Activated T-helper 17 cell treated with anti-CD3 and anti-CD28 coated beads, Interleukin-2, amount 50 U/mL, for 72 hours (primary cell): ENCODE data around the gene PRMT5. TPM values are rescaled to one million over a fixed set of nuclear protein-coding genes. Genes with fewer than 3 reads are reported as not detected.

Source experiments
- ATAC-seq: fragments of 150-1000 bp; cut with Tn5 transposase; replicated peaks from 2 replicates; pipeline ENCODE4 v1.10.0; 2021; ENCODE audit warnings: mild to moderate bottlenecking, moderate library complexity
- H3K27ac Mint-ChIP-seq: one replicate; pipeline ENCODE4 v1.8.0; 2022; ENCODE audit warnings: mixed read lengths
- H3K27me3 Mint-ChIP-seq: one replicate; pipeline ENCODE4 v1.8.0; 2022; ENCODE audit warnings: mixed read lengths
- H3K36me3 Mint-ChIP-seq: one replicate; pipeline ENCODE4 v1.8.0; 2022; ENCODE audit warnings: low read depth, mild to moderate bottlenecking, mixed read lengths
- H3K4me1 Mint-ChIP-seq: one replicate; pipeline ENCODE4 v1.8.0; 2022; ENCODE audit warnings: mixed read lengths
- H3K4me3 Mint-ChIP-seq: one replicate; pipeline ENCODE4 v1.8.0; 2022; ENCODE audit warnings: mild to moderate bottlenecking, mixed read lengths
- H3K9me3 Mint-ChIP-seq: one replicate; pipeline ENCODE4 v1.8.0; 2022; ENCODE audit warnings: mixed read lengths
- total RNA-seq, 2 donors: library from RNA; stranded (reverse); gene quantifications; one replicate each; pipeline ENCODE4 v1.2.3, GENCODE V29; 2022

Gene PRMT5
- total RNA-seq, 2 donors from 2014 or later, result 61.7 to 127 TPM

GRCh38 chr14:22896356-22896755 lies 32.8 kb downstream of the PRMT5 start:
- H3K27ac Mint-ChIP-seq, result no peak overlapping the region
- no peak overlapping the region for H3K4me3 Mint-ChIP-seq
- no peaks in the 10 kb centered on the region for H3K27me3 Mint-ChIP-seq
- H3K9me3 Mint-ChIP-seq, result no peaks in the 10 kb centered on the region
- peaks cover 19% of the 10 kb centered on the region for H3K36me3 Mint-ChIP-seq
- H3K4me1 Mint-ChIP-seq, result peaks cover 11% of the 10 kb centered on the region
- no peak for ATAC-seq

GRCh38 chr14:22895402-22895801 lies 33.8 kb downstream of the PRMT5 start:
- Mint-ChIP-seq H3K9me3 (no peaks in the 10 kb centered on the region), H3K36me3 (peaks cover 10% of the 10 kb centered on the region), H3K27me3 (no peaks in the 10 kb centered on the region), H3K27ac (no peak overlapping the region), H3K4me1 (peaks cover 11% of the 10 kb centered on the region), H3K4me3 (no peak overlapping the region)
- ATAC-seq, result no peak

GRCh38 chr14:22893706-22894105 lies 35.5 kb downstream of the PRMT5 start:
- no peaks in the 10 kb centered on the region for H3K27me3 Mint-ChIP-seq
- H3K9me3 Mint-ChIP-seq, result no peaks in the 10 kb centered on the region
- no peak overlapping the region for H3K4me3 Mint-ChIP-seq
- peaks cover 15% of the 10 kb centered on the region for H3K4me1 Mint-ChIP-seq
- peaks cover 5% of the 10 kb centered on the region for H3K36me3 Mint-ChIP-seq
- ATAC-seq, result no peak
- H3K27ac Mint-ChIP-seq, result no peak overlapping the region

GRCh38 chr14:22892488-22892887 lies 36.7 kb downstream of the PRMT5 start:
- no peaks in the 10 kb centered on the region for H3K9me3 Mint-ChIP-seq
- no peak overlapping the region for H3K4me3 Mint-ChIP-seq
- H3K4me1 Mint-ChIP-seq, result peaks cover 10% of the 10 kb centered on the region
- no peaks in the 10 kb centered on the region for H3K36me3 Mint-ChIP-seq
- no peak overlapping the region for H3K27ac Mint-ChIP-seq
- H3K27me3 Mint-ChIP-seq, result no peaks in the 10 kb centered on the region
- ATAC-seq, result no peak

- Mint-ChIP-seq H3K4me3 (no peak overlapping the region), H3K27me3 (no peaks in the 10 kb centered on the region), H3K9me3 (no peaks in the 10 kb centered on the region), H3K4me1 (peaks cover 10% of the 10 kb centered on the region), H3K27ac (no peak overlapping the region), H3K36me3 (no peaks in the 10 kb centered on the region)
- ATAC-seq, result no peak
Measured at GRCh38 chr14:22890416-22890815, 38.8 kb downstream of the PRMT5 start.

- Mint-ChIP-seq H3K4me1 (peaks cover 20% of the 10 kb centered on the region), H3K4me3 (peak overlapping the region; percentile 92), H3K27ac (no peak overlapping the region), H3K27me3 (no peaks in the 10 kb centered on the region), H3K36me3 (no peaks in the 10 kb centered on the region), H3K9me3 (no peaks in the 10 kb centered on the region)
- ATAC-seq, result no peak
Measured at GRCh38 chr14:22888662-22889061, 40.5 kb downstream of the PRMT5 start.

- H3K9me3 Mint-ChIP-seq, result no peaks in the 10 kb centered on the region
- H3K4me3 Mint-ChIP-seq, result peak overlapping the region; percentile 92
- peak overlapping the region; percentile 93 for H3K27ac Mint-ChIP-seq
- peaks cover 25% of the 10 kb centered on the region for H3K4me1 Mint-ChIP-seq
- no peaks in the 10 kb centered on the region for H3K36me3 Mint-ChIP-seq
- no peaks in the 10 kb centered on the region for H3K27me3 Mint-ChIP-seq
- peak; percentile 10 for ATAC-seq
Measured at GRCh38 chr14:22887990-22888378, 41.2 kb downstream of the PRMT5 start.

GRCh38 chr14:22887260-22887989 lies 41.8 kb downstream of the PRMT5 start:
- H3K4me1 Mint-ChIP-seq, result peaks cover 27% of the 10 kb centered on the region

GRCh38 chr14:22886500-22887259 lies 42.5 kb downstream of the PRMT5 start:
- H3K4me3 Mint-ChIP-seq, result peak overlapping the region; percentile 92
- H3K27ac Mint-ChIP-seq, result peak overlapping the region; percentile 93
- H3K36me3 Mint-ChIP-seq, result no peaks in the 10 kb centered on the region
- H3K9me3 Mint-ChIP-seq, result no peaks in the 10 kb centered on the region
- no peaks in the 10 kb centered on the region for H3K27me3 Mint-ChIP-seq
- peak; percentile 79 for ATAC-seq
- peaks cover 32% of the 10 kb centered on the region for H3K4me1 Mint-ChIP-seq

More at GRCh38 chr14:22887260-22887989, 41.8 kb downstream of the PRMT5 start:
- H3K36me3 Mint-ChIP-seq, result no peaks in the 10 kb centered on the region
- H3K9me3 Mint-ChIP-seq, result no peaks in the 10 kb centered on the region
- H3K4me3 Mint-ChIP-seq, result peak overlapping the region; percentile 92
- no peaks in the 10 kb centered on the region for H3K27me3 Mint-ChIP-seq
- peak; percentile 27 for ATAC-seq
- peak overlapping the region; percentile 93 for H3K27ac Mint-ChIP-seq

- H3K9me3 Mint-ChIP-seq, result no peaks in the 10 kb centered on the region
- ATAC-seq, result no peak
- no peaks in the 10 kb centered on the region for H3K27me3 Mint-ChIP-seq
- H3K4me1 Mint-ChIP-seq, result peaks cover 35% of the 10 kb centered on the region
- H3K36me3 Mint-ChIP-seq, result no peaks in the 10 kb centered on the region
- H3K4me3 Mint-ChIP-seq, result peak overlapping the region; percentile 92
- no peak overlapping the region for H3K27ac Mint-ChIP-seq
Measured at GRCh38 chr14:22885975-22886374, 43.2 kb downstream of the PRMT5 start.

- Mint-ChIP-seq H3K36me3 (no peaks in the 10 kb centered on the region), H3K4me1 (peaks cover 29% of the 10 kb centered on the region), H3K27ac (peak overlapping the region; percentile 61), H3K4me3 (peak overlapping the region; percentile 92), H3K9me3 (no peaks in the 10 kb centered on the region), H3K27me3 (no peaks in the 10 kb centered on the region)
- ATAC-seq, result no peak
Measured at GRCh38 chr14:22884738-22885523, 44.2 kb downstream of the PRMT5 start.

GRCh38 chr14:22884076-22884737 lies 45.0 kb downstream of the PRMT5 start:
- Mint-ChIP-seq H3K4me3 (no peak overlapping the region), H3K36me3 (peaks cover 5% of the 10 kb centered on the region)
- no peak for ATAC-seq

GRCh38 chr14:22883173-22883976 lies 45.8 kb downstream of the PRMT5 start, which contains the start of gene REM2:
TSS of gene REM2 (plus strand) at chr14:22883222. CDS start at chr14:22883288, 66 bp downstream.
- no peaks in the 10 kb centered on the region for H3K27me3 Mint-ChIP-seq
- H3K27ac Mint-ChIP-seq, result peak within 1 kb of the TSS; percentile 49
- H3K9me3 Mint-ChIP-seq, result no peaks in the 10 kb centered on the region
- ATAC-seq, result no peak
- H3K4me3 Mint-ChIP-seq, result no peak within 1 kb of the TSS
- peaks cover 11% of the 10 kb centered on the region for H3K36me3 Mint-ChIP-seq
- peaks cover 30% of the 10 kb centered on the region for H3K4me1 Mint-ChIP-seq

More at GRCh38 chr14:22884076-22884737, 45.0 kb downstream of the PRMT5 start:
- Mint-ChIP-seq H3K4me1 (peaks cover 29% of the 10 kb centered on the region), H3K27me3 (no peaks in the 10 kb centered on the region), H3K27ac (peak overlapping the region; percentile 16), H3K9me3 (no peaks in the 10 kb centered on the region)
